Activated CD8-positive, alpha-beta T cell treated with anti-CD3 and anti-CD28 coated beads, Interleukin-2, amount 10 ng/mL, durations not matched to agents 7 days and 5 days (primary cell): Measurements from ENCODE around the gene GMEB2. TPM values are rescaled to one million over a fixed set of nuclear protein-coding genes. Genes with fewer than 3 reads are reported as not detected.
"Not testable (repeated sequence)": the region's sequence is repeated elsewhere in the genome, so short reads cannot be mapped to it uniquely, and the experiment has no call there.

Source experiments
- ATAC-seq: fragments of 150-1000 bp; cut with Tn5 transposase; one replicate; pipeline ENCODE4 v1.10.0; 2021; ENCODE audit warnings: moderate library complexity
- CTCF ChIA-PET: fragments of 350-600 bp; sonication (Branson Sonifier 250); formaldehyde crosslinking; loops from one replicate; lab custom pipeline; 2021; ENCODE audit warnings: antibody characterized with exemption; lab: Charles Lee
- POLR2A ChIA-PET: fragments of 350-600 bp; sonication (Branson Sonifier 250); formaldehyde crosslinking; loops from one replicate; lab custom pipeline; 2021; ENCODE audit warnings: antibody characterized with exemption; lab: Charles Lee
- DNase-seq: peaks from one replicate; pipeline ENCODE4 v3.0.0-alpha.2; 2020
- H3K27ac Mint-ChIP-seq: one replicate; pipeline ENCODE4 v1.8.0; 2021; ENCODE audit warnings: mild to moderate bottlenecking, mixed read lengths
- H3K27me3 Mint-ChIP-seq: one replicate; pipeline ENCODE4 v1.8.0; 2021; ENCODE audit warnings: low read depth, mixed read lengths
- H3K36me3 Mint-ChIP-seq: one replicate; pipeline ENCODE4 v1.8.0; 2021; ENCODE audit warnings: low read depth, mixed read lengths
- H3K4me1 Mint-ChIP-seq: one replicate; pipeline ENCODE4 v1.8.0; 2021; ENCODE audit warnings: low read depth, mixed read lengths
- H3K4me3 Mint-ChIP-seq: one replicate; pipeline ENCODE4 v1.8.0; 2021; ENCODE audit warnings: mild to moderate bottlenecking, mixed read lengths
- H3K9me3 Mint-ChIP-seq: one replicate; pipeline ENCODE4 v1.8.0; 2022; ENCODE audit warnings: mixed read lengths; ENCODE audit not compliant: insufficient read depth
- total RNA-seq, 2 experiments: library from RNA; stranded (reverse); gene quantifications; one replicate each; pipeline ENCODE4 v1.2.3, GENCODE V29; 2021

The GMEB2 gene
- total RNA-seq, 2 experiments from 2014 or later, result 16.2 TPM

GRCh38 chr20:63559485-63560332, 67.2 kb downstream of the GMEB2 start:
- H3K9me3 Mint-ChIP-seq, H3K4me3 Mint-ChIP-seq, H3K4me1 Mint-ChIP-seq, DNase-seq, H3K27ac Mint-ChIP-seq, CTCF ChIA-PET, POLR2A ChIA-PET, H3K27me3 Mint-ChIP-seq: not testable (repeated sequence)
- H3K36me3 Mint-ChIP-seq, result peaks cover 34% of the 10 kb centered on the region
- peak; percentile 24 for ATAC-seq

GRCh38 chr20:63558804-63559484, 68.0 kb downstream of the GMEB2 start:
- H3K36me3 Mint-ChIP-seq, result peaks cover 30% of the 10 kb centered on the region
- no peak for DNase-seq
- no peak overlapping the region for H3K4me3 Mint-ChIP-seq
- ChIA-PET CTCF (no interaction called here), POLR2A (no interaction called here)
- H3K4me1 Mint-ChIP-seq, result peaks cover 6% of the 10 kb centered on the region
- H3K27me3 Mint-ChIP-seq, result no peaks in the 10 kb centered on the region
- H3K9me3 Mint-ChIP-seq, result no peaks in the 10 kb centered on the region
- H3K27ac Mint-ChIP-seq, result no peak overlapping the region
- no peak for ATAC-seq

DNA sequence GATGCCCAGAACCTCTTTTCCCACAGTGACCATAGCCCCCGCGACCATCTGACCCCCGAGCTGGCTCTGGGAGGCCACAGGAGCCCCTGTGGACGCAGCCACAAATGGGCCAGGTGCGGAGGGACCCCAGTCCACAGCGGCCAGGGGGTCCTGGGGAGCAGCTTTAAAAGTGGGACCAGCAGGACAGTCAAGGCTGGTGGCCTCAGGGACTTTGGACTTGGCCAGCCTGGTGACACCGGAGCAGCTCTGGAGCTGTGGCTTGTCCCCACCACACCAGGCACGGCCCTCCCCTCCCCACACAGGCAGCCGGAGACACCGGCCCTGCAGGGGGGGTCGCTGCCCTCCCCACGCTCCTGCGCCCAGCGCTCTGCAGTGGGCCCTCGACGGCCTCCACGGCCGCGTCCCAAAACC, 69.4 kb downstream of the GMEB2 start:
- H3K27me3 Mint-ChIP-seq, result no peaks in the 10 kb centered on the region

DNA sequence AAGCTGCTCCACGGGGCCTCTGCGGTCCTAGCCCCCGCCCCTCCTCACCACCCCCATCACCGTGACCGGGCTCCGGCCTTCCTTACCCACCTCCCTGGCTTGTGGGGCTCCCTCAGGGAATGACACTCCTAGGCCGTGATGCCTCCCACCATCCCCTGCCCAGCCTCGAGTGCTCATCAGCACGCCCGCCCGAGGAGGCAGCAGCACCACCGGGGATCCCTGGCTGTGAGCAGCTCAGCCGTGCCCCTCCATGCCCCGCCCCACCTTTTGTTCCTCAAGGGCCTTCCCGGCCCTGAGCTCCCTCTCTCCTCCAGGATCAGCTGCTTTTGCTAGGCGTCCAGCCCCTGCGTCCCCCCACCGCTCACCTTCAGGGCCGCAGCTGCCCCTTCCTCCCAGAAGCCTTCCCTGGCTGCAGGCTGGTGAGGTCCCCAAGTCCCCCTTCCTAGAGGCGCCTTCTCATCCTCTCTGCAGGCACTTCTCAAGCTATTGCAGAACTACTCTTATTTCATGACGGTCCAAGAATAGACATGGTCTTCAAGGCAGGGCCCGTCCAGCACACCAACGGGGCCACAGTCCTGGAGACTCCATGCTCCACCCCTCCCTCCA, 69.9 kb downstream of the GMEB2 start:
- DNase-seq (no peak), ATAC-seq (no peak)
- Mint-ChIP-seq H3K27me3 (no peaks in the 10 kb centered on the region), H3K4me3 (no peak overlapping the region), H3K36me3 (peaks cover 27% of the 10 kb centered on the region), H3K9me3 (no peaks in the 10 kb centered on the region), H3K4me1 (peaks cover 20% of the 10 kb centered on the region), H3K27ac (no peak overlapping the region)
- CTCF ChIA-PET, result no interaction called here
- POLR2A ChIA-PET, result interaction anchor here (1.6 kb wide), 1 partner anchor 16 kb away, joined by 4 read pairs; no protein-coding TSS in a partner anchor

More for the DNA sequence above, 69.4 kb downstream of the GMEB2 start:
- H3K9me3 Mint-ChIP-seq, result no peaks in the 10 kb centered on the region
- ATAC-seq (no peak), DNase-seq (no peak)
- H3K36me3 Mint-ChIP-seq, result peaks cover 28% of the 10 kb centered on the region
- CTCF ChIA-PET, result no interaction called here
- peaks cover 15% of the 10 kb centered on the region for H3K4me1 Mint-ChIP-seq
- H3K4me3 Mint-ChIP-seq, result no peak overlapping the region
- POLR2A ChIA-PET, result interaction anchor here (1.6 kb wide), 1 partner anchor 16 kb away, joined by 4 read pairs; no protein-coding TSS in a partner anchor
- no peak overlapping the region for H3K27ac Mint-ChIP-seq

- DNase-seq (no peak), ATAC-seq (no peak)
- H3K27ac Mint-ChIP-seq, result no peak overlapping the region
- H3K4me1 Mint-ChIP-seq, result peaks cover 22% of the 10 kb centered on the region
- POLR2A ChIA-PET, result interaction anchor here (0.7 to 1.3 kb wide), 2 partner anchors 12 kb away, joined by 3 to 8 read pairs; no protein-coding TSS in a partner anchor
- peaks cover 5% of the 10 kb centered on the region for H3K27me3 Mint-ChIP-seq
- H3K4me3 Mint-ChIP-seq, result no peak overlapping the region
- peaks cover 19% of the 10 kb centered on the region for H3K36me3 Mint-ChIP-seq
- no peaks in the 10 kb centered on the region for H3K9me3 Mint-ChIP-seq
- CTCF ChIA-PET, result interaction anchor here (1.8 kb wide), 1 partner anchor 86 kb away, joined by 5 read pairs; no protein-coding TSS in a partner anchor
Measured at GRCh38 chr20:63555661-63556381, 71.1 kb downstream of the GMEB2 start.

DNA sequence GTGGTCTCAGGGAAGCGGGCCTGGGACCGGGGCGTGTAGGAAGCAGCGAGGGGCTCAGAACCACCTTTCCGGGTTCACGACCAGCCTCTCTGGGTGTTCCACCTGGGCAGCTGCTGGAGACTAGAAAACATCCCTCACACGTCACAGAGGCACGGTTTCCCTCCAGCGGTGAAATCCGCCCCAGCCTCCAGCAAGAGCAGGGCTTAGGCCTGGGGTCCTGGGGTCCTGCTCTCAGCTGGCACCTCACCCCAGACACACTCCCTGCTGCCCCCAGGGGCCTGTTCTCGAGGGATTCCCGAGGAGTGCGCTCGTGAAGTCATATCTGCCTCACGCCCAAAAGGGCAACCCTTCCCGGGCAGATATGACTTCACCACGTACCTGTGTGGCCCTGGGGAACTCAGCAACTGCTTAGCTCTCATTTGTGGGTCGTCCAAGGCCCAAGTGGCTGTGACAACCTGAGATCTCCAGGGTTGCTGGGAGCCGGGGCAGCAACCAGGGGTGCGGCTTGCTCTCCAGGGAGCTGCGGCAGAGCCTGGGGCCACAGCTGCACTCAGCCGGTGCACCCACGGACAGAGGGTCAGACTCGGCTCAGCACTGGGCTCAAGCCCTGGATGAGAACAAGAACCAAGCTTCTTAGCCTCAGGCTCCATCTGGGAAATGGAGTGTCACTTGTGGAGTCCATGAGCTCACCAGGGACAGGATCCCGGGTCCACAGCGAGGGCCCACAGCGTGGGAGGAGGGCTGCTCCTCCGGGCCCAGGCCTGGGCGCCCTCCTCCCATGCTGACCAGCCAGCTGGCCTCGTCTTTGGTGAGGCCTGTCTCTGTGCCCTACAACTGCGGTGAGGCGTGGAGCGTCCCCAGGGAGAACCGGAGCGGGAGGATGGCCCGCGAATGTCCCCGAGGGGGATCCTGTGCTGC, 72.3 kb downstream of the GMEB2 start:
- POLR2A ChIA-PET, result interaction anchor here (0.9 to 1.3 kb wide), 2 partner anchors 13 to 19 kb away, joined by 3 to 8 read pairs; partner anchors contain the start of gene HELZ2
- Mint-ChIP-seq H3K27ac (no peak overlapping the region), H3K9me3 (no peaks in the 10 kb centered on the region), H3K4me1 (peaks cover 22% of the 10 kb centered on the region), H3K36me3 (peaks cover 10% of the 10 kb centered on the region), H3K27me3 (peaks cover 8% of the 10 kb centered on the region), H3K4me3 (no peak overlapping the region)
- DNase-seq, result no peak
- ATAC-seq, result no peak
- CTCF ChIA-PET, result interaction anchor here (1.1 to 1.8 kb wide), 2 partner anchors 87 to 231 kb away, joined by 3 to 5 read pairs; no protein-coding TSS in a partner anchor

DNA sequence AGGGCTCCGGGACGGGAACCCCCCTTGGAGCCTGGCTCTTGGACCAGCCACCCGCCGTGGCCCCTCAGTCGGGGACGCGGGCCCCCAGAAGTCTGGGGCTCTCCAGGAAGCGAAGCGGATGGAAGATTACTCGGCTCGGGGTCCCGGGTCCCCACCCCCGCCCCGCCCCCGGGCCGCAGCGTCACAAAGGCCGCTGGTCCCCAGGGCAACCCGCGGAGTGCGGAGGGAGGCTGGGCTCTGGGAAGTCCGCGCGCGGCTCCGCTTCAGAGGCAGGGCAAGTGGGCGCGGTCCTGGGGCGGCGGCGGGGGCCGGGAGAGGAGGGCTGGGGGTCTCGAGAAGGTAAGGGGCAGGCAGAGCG, 73.0 kb downstream of the GMEB2 start, which contains the start of gene FNDC11:
Gene FNDC11 (plus strand): TSS at position 227 of the 358 bp plus-strand sequence. CDS start 1,505 bp downstream, outside the sequence.
- peaks cover 7% of the 10 kb centered on the region for H3K36me3 Mint-ChIP-seq
- no peaks in the 10 kb centered on the region for H3K9me3 Mint-ChIP-seq
- ChIA-PET CTCF (no interaction called here), POLR2A (interaction anchor here (0.9 kb wide), 1 partner anchor 20 kb away, joined by 3 read pairs; the partner anchor contains the start of gene HELZ2)
- ATAC-seq (peak; percentile 10), DNase-seq (peak; percentile 44)
- peaks cover 21% of the 10 kb centered on the region for H3K4me1 Mint-ChIP-seq
- peaks cover 14% of the 10 kb centered on the region for H3K27me3 Mint-ChIP-seq
- peak within 1 kb of the TSS; percentile 63 for H3K4me3 Mint-ChIP-seq
- H3K27ac Mint-ChIP-seq, result peak within 1 kb of the TSS; percentile 91

DNA sequence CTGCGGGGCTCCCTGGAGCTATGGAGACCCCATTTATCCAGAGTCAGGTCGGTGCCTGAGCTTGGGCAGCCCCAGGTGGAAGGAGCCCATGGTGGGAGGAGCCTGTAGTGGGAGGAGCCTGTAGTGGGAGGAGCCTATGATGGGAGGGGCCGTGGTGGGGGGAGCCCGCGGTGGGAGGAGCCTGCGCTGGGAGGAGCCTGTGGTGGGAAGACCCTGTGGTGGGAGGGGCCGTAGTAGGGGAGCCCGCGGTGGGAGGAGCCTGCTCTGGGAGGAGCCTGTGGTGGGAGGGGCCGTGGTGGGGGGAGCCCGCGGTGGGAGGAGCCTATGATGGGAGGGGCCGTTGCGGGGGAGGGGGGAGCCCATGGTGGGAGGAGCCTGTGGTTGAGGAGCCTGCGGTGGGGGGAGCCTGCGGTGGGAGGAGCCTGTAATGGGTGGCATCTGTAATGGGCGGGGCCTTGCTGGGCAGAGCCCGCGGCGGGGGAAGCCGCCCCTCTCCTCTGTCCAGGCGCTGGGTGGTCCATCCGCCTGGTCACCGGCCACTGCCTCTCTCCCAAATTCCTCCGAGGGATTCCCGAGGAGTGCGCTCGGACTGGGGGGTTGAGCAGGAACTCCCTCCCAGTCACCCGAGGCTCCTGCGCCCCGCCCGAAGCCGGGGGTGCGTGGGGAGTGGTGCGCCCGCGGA, 73.5 kb downstream of the GMEB2 start:
- peaks cover 16% of the 10 kb centered on the region for H3K27me3 Mint-ChIP-seq
- peak overlapping the region; percentile 91 for H3K27ac Mint-ChIP-seq
- POLR2A ChIA-PET, result interaction anchor here (0.9 to 1.6 kb wide), 6 partner anchors 14 to 88 kb away, joined by 3 to 9 read pairs (median 3); partner anchors contain the start of gene HELZ2
- H3K9me3 Mint-ChIP-seq, result no peaks in the 10 kb centered on the region
- H3K4me3 Mint-ChIP-seq, result peak overlapping the region; percentile 63
- H3K36me3 Mint-ChIP-seq, result peaks cover 3% of the 10 kb centered on the region
- peaks cover 21% of the 10 kb centered on the region for H3K4me1 Mint-ChIP-seq
- CTCF ChIA-PET, result interaction anchor here (1.2 to 2.0 kb wide), 5 partner anchors 14 to 526 kb away, joined by 3 to 17 read pairs (median 5); partner anchors contain the start of genes OPRL1, PTK6 and RGS19
- peak; percentile 71 for ATAC-seq
- peak; percentile 90 for DNase-seq

- peak overlapping the region; percentile 91 for H3K27ac Mint-ChIP-seq
- peaks cover 3% of the 10 kb centered on the region for H3K36me3 Mint-ChIP-seq
- H3K4me1 Mint-ChIP-seq, result peaks cover 21% of the 10 kb centered on the region
- CTCF ChIA-PET, result interaction anchor here (1.2 to 2.0 kb wide), 5 partner anchors 13 to 526 kb away, joined by 3 to 17 read pairs (median 5); partner anchors contain the start of genes OPRL1, PTK6 and RGS19
- POLR2A ChIA-PET, result interaction anchor here (0.9 to 1.6 kb wide), 6 partner anchors 13 to 89 kb away, joined by 3 to 9 read pairs (median 3); partner anchors contain the start of gene HELZ2
- H3K27me3 Mint-ChIP-seq, result peaks cover 16% of the 10 kb centered on the region
- H3K9me3 Mint-ChIP-seq, result no peaks in the 10 kb centered on the region
- ATAC-seq (peak; percentile 66), DNase-seq (peak; percentile 78)
- peak overlapping the region; percentile 63 for H3K4me3 Mint-ChIP-seq
Measured at GRCh38 chr20:63552481-63553249, 74.2 kb downstream of the GMEB2 start.
